ENCODE measurements around the gene TMEM255A. TPM values are rescaled to one million over a fixed set of nuclear protein-coding genes. Genes with fewer than 3 reads are reported as not detected.

Gene TMEM255A
- 0.21 TPM in 1 of 2 replicates, not detected in the other for total RNA-seq

DNA sequence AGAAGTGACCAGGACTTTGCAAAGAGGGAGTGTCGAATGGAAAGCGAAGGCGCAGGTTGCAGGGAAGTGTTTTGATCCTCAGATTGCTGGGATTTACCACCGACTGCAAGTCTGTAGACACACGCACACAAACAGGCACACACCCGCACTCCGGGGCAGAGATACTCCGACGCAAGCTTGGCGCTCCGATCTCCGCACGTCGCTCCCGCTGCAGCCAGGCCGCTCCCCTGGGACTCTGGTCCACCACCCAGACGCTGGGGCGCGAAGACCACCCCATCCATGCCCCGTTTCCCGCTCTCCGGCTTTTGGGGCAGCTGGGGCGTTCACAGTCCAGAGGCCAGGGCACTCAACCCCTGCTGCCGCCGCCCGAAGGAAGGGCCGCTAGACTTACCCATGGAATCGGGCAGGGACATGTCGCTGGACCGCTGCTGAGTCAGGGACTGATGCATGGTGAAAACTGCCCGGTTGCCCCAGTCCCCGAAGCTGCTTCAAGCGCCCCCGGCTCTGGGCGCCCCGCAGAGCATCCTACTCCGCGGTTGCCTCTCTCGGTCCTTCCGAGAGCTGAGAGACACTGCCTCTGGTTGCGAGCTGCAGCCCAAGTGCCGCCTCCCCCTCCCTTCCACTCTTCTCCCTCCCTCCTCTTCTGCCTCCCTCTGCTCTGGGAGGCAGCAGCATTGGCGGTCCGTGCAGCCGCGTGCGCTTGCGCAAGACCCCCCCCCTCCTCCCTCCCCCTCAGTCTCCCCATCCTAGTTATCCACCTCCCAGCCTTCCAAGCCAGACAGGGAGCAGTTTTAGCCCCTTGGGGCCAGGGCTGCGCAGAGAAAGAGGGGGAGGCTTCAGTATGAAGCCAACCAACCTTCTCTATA lies at the start of gene TMEM255A:
Gene TMEM255A, minus strand, starts transcription at position 601 of the 866 bp plus-strand sequence. Its CDS starts 152 bp downstream, at position 449.

DNA sequence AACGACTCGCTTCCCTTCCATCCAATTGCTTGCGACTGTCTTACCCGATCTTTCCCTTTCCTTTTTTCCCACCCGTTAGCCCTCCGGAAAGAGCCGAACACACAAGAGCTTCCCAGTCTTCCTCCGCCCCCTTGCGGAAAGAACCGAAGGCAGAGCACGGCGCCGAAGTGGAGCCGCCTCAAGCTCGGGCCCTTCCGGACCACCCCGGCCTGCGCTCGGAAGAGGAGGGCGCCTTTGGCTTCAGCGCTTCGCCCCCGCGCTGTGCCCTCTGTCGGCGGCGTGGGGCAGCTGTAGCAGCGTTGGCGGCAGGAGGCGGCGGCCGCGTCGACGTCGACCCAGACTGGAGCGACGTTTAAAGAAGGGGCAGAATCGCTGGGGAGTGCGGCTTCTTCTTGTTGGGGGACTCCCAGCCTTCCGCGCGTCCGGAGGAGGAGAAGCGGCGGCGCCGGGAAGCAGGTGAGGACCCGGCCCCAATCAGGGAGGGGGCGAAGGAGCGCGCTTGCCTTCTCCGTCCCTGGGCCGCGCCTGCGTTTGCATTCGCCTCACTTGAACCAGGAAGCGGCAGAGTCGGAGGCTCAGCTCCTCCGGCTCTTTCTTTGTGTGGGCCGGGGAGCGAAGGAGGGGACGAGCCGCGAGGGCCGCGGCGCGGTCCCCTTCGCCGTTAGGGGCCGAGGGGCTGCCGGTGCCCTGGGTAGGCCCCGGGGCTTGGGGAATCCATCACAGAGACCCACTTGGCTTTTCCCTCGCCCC lies 60.6 kb downstream of the TMEM255A start, which contains the start of gene ZBTB33:
Gene ZBTB33, plus strand, starts transcription at position 291 of the 750 bp plus-strand sequence. CDS start 2,604 bp downstream, outside the sequence.

Other genes with a start within 250 kb of the TMEM255A start
- under 0.01 TPM in 1 of 2 replicates, not detected in the other for gene RHOXF2B, start 233.8 kb downstream of the TMEM255A start, total RNA-seq
- not detected in 2 replicates for gene RHOXF1, start 195.5 kb downstream of the TMEM255A start, total RNA-seq
- gene RHOXF2, start 152.8 kb downstream of the TMEM255A start, total RNA-seq = not detected in 2 replicates
- 12.0 and 17.3 TPM in 2 replicates for gene ZBTB33, start 60.6 kb downstream of the TMEM255A start, total RNA-seq
- gene ATP1B4, start 50.6 kb upstream of the TMEM255A start, total RNA-seq = not detected in 2 replicates
- gene LAMP2, start 157.8 kb upstream of the TMEM255A start, total RNA-seq = 151 and 178 TPM in 2 replicates
- gene CUL4B, start 249.5 kb upstream of the TMEM255A start, total RNA-seq = 13.0 and 21.5 TPM in 2 replicates